ENCODE results near the gene IL1R1.

GRCh38 chr2:102191501-102191900 is 49.0 kb downstream of the IL1R1 start:
- TF ChIP-seq CTCF (optimal IDR thresholded peaks at IDR 0.05 in 1 of 3, IDR thresholded peaks at IDR 0.05 in 1 of 3, conservative IDR thresholded peaks at IDR 0.05 in 1 of 3; ENCODE audit: extremely low read depth in 1 of 3, insufficient read depth in 2 of 3, low read length in 3 of 3): no peak
- TF ChIP-seq EZH2 (IDR thresholded peaks at IDR 0.05; ENCODE audit: low read length): no peak

All from keratinocyte (primary cell).